HG03066 (cell line): ENCODE measurements around the gene AUTS2.

Experiments used
- ATAC-seq: cut with Tn5 transposase; IDR thresholded peaks from one replicate; pipeline ENCODE4 v1.9.1; 2021; ENCODE audit warnings: low read depth; ENCODE audit not compliant: unreplicated experiment

The AUTS2 gene

DNA sequence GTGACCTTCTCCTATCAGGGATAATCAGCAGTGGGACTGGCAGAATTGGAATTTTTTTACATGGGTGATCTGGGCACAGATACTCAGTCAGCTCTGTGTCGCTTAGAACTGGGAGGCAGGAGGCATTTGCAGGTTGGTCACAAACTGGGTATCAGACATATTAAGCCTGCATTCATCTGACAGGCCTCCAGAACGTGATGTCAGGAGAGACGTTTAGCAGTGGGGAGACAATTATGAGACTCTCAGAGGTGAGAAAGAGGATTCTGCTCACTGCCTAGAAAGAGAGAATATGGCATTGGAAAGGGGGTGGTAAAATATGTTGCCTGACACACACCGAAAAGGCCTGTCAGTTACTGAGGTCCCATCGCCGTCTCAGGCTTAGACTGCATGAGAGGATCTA lies 816.1 kb downstream of the AUTS2 start:
- ATAC-seq, result no peak

DNA sequence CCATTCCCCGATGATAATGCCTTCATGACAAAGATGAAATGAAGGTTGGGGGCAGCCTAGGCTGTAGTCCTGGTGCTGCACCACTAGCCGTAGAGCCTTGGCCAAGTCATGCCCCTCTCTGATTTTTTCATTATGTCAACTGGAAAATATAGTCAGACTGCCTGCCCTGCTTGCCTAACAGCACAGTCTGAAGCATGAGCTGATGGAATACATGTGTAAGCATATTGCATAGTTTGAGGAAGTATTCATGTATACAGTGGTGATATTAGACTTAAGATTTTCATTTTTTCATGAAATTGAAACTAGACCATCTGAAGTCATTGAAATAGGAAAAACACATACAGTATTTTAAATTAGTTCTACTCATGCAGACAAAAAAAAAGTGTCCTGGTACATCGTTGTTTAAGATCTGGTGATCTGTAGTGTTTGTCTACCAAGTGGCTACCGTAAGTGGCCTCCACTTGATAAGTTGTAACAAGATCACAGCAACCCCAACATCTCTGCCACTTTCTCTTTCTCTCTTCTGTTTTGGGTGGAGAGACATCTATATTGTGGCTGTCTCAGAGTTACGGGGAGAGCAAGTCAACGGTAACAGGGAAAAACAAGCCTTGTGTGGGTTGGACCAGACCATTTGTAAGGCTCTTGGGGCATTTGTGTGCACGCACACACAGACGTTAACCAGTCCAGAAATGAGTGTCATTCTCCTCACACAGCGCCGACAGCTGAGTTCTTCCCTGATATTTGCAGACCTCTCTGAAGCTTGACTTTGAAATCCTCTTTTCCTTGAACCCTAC lies 817.1 kb downstream of the AUTS2 start:
- peak; percentile 49 for ATAC-seq

DNA sequence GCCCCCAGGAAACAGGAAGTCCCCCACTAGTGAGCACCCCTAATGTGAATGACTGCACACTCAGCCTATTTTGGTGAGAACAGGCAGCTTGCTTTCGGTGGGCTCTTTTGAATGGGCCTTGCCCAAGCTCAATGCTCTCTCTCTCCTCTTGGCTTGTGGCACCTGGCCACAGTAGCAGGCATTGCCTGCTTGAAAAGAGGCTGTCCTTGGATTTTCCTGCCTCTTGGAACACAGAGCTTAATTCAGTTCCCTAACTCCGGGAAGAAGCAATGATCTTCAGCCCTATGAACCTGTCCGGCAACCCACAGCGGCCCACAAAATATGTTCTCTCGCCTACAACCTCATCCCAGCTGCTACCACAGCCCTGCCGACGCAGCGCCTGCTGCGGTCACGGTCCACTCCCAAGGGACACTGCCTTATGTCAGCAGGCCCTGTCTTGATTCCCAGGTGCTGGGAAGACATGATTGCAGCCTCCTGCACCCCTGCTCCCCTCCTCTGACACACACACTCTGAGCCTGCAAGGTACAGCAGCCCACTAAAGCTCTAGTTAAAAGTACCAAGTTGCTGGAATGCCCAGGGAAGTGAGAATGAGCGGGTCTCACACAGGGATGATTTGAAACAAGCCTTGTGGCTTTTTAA lies 818.2 kb downstream of the AUTS2 start:
- ATAC-seq, result no peak

DNA sequence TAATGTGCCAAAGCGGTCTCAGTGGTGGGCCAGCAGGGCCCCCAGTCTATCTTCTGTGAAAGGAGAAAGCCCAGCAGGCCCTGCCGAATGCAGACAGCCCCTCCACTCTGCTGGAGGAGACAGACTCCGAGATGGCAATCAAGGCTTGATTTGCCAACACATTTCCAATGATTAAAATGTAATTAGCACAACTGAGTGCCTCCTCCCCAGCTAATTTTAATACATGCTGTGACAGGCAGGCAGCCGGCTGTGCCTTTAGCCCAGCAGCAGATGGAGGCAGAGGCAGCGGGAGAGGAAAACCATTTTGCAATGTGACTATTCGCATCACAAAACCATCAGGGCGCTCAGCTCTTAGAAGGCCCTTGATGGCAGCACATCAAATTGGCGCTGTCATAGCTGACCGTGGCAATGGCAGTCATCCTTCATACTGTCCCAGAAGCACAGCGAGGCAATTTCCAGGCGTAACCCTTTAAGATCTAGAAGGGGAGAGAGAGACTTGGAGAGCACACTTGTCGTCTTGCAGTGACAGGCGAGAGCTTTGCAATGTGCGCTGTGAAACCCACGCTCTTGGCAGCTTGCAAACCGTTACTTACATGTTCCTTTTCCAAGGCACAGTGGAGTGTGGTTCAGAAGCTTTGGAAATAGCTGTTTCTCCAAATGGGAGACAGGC lies 818.8 kb downstream of the AUTS2 start:
- ATAC-seq, result no peak

DNA sequence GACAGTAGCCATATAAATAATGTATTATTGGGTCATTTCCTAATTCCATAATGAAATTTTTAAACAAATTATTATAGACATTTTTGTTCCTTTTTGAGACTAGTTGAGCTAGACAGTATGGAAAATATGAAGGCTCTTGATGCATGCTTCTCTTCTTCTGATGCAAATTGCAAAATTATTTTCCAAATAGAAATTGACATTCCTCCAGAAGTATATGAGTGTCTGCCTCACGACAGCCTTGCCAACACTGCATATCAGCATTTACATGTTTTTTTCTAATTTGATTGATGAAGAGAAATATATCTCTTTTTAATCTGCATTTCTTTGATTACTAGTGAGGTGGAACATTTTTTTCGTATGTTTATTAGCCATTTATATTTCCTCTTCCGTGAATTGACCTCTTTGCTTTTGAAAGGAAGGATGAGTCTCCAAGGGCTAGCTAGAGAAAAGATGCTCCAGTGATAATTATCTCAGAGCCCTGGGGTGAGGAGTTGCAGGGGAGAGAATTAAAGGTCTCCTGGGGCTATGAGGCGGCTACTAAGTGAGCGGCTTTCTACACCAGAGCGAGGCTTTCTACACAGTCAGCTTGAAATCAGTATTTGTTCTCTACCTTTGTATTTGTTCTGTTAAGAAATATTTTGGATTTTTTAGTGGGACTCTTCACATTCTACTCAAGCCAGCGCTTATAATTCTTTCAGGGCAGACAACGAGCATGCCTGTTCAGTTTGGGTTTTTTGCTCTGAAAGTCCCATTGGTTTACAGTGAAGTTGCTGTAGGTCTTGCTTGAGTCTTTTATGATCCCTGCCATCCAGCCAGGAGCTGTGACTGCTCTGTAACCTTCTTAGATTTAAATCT lies 821.5 kb downstream of the AUTS2 start:
- no peak for ATAC-seq

DNA sequence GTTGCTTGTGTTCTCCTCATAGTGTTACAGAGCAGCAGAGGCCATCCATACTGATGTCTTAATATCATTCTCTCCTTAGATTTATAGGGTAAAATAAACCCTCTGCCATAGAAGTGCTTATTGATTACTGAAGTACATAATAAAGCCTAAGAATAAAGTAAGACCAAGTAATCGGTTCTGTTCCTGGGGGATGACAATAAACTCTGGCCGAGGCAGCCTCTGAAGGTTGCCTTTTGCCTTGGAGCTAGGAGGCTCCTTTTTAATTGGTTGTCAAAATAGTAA lies 822.0 kb downstream of the AUTS2 start:
- no peak for ATAC-seq

DNA sequence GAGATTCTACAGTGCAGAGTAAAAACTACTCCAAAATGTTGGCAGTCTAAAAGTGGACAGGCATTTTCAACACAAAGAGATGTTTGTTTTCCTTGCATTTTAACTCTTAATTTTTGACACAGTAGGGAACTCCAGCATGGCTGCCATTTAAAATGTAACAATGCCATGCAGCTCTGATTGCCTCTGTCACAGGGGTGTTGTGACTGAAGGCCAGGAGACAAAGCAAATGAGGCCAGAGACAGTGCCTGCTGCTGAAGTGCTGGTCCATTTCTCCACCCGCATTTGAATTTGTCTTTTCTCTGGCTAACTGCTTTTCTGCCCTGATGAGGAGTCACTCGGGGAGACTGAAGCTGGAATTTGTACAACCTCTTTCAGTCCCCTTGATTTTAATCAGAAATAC lies 823.0 kb downstream of the AUTS2 start:
- ATAC-seq, result no peak

DNA sequence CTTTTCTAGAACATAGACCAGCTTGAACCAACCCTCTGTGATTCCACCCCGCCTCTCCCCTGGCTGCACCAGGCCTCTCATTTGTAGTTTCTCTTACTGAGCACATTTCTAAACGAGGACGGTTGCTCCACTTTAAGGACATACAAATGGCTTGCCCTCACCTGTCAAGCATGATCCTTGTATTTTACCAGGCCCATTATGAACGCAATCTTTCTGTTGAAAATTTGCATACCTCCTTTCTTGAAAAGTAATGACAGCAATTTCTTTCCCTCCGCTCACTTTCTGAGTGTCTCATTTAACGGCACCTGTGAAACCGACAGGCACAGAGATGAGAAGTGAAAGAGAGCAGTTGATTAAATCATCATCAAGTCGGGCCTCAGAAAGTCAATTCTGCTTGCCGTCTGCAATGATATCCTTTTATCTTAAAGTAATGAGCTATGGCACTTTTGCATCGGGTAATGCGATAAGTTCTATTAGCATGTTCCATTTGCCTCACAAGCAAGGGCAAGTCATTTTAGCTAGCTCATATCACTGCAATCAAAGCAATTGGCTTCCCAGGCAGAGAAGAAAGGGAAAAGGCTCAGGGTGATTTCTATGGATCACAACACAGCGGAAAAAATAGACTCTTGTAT lies 828.1 kb downstream of the AUTS2 start:
- no peak for ATAC-seq

DNA sequence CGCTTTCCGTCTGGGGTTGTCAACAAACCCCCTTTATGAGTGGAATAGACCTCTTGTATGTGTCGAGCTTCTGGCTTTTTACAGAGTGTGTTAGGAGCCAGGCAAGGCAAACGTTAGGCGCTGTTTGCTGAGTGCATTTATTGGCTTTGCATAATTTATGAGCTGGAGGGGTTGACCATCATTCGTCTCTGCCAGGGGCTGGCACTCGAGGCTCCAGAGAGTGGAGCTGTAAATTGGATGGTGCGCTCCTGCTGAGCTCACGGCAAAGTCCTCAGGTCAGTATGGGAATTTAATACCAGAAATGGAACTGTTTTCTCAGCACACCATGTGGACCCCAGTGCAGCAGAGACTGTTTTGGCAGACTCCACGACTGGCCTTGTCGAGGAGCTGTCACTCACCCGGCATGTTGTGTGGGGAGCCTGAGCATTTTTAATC lies 834.3 kb downstream of the AUTS2 start:
- ATAC-seq, result no peak

DNA sequence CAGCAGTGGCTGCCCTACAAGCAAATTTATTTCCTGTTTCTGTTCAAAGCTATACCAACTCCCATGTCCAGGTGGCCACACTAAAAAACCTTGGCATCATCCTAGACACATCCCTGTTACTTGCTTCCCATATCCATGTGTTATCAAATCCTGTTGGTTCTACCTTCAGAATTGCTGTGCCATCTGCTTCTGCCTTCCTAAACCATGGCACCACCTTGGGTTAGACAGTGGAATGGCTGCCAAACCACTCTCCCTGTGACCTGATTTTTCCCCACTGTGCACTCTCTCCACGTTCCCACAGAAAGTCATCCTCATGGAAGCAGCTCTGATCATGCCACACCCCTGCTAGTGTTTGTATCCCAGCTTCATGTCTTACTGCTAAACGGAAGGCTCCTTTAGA lies 836.1 kb downstream of the AUTS2 start:
- ATAC-seq, result no peak

DNA sequence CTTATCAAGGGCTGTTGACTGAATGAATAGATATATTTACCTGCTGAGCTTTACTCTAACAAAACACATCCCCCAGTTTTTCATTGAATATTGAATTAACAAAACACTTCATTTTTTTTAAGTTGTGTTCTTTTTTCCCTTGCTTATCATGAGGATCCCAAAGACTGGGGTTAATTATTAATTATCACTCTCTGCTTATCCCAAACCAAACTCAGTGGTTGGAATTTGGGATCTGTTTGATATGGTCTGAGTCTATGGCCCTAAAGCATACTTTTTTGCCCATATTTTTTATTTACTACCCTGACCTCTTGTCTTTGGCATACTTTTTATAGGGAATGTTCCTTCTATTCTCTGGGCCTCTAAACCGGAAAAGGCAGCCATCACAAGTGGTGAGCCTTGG lies 836.5 kb downstream of the AUTS2 start:
- no peak for ATAC-seq

DNA sequence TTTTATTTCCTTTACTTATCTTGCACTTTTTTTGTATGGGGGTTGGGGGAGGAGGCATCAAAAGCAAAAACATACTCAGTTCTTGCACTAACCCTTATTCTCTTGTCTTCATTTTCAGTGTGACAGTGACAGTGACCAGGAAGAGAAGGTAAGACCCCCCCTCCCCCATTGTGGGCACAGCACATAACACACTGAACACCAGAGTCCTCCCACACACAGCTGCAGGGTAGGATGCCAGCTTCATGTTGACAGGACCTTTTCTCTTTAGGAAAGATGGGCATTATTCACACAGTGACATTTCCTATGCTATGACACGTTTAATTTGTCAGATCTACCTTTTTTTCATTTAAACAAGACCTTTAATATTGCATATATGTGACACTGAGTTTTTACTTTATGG lies 837.4 kb downstream of the AUTS2 start:
- no peak for ATAC-seq

DNA sequence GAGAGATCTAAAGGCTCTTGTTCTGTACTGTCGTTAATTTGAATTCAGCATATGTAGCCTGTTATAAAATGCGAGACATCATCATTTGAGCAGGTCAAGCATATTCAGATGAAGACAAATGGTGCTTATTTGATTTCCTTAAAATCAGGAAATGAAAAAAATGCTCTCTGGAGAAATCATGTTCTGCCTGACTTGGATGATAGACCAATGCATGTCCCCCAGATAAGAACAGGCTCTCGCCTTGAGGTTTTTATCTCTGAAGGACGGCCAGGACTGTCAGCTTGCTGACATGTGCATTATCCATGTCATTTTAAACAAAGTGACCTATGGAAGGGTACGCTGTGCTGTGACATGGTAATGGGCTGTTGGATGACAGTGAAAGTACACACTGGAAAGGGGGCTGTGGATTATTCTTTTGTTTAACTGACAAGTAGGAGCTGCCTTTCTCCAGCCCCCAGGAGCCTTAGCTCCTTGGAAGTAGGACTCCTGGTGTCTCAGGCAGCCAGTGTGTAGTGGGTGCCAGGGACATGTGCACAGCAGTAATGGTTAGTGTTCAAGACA lies 838.6 kb downstream of the AUTS2 start:
- ATAC-seq, result no peak

DNA sequence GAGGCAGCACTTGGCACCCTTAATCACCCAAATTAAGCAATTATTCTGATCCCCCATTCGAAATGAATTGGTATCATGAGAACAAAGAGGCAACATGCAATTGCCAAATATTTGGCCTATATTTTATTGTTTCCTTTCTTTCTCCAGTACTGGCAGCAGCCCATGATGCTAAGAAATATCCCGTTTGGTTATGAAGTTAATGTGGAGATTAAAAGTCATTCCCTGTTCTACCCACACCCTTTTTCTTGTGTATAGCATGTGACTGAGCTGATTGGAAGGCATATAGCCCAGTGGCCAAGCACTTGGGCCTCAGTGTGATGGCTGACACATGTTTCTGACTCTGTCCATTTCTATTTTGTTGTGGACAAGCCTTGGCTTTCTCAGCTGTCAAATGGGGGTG lies 841.4 kb downstream of the AUTS2 start:
- no peak for ATAC-seq

DNA sequence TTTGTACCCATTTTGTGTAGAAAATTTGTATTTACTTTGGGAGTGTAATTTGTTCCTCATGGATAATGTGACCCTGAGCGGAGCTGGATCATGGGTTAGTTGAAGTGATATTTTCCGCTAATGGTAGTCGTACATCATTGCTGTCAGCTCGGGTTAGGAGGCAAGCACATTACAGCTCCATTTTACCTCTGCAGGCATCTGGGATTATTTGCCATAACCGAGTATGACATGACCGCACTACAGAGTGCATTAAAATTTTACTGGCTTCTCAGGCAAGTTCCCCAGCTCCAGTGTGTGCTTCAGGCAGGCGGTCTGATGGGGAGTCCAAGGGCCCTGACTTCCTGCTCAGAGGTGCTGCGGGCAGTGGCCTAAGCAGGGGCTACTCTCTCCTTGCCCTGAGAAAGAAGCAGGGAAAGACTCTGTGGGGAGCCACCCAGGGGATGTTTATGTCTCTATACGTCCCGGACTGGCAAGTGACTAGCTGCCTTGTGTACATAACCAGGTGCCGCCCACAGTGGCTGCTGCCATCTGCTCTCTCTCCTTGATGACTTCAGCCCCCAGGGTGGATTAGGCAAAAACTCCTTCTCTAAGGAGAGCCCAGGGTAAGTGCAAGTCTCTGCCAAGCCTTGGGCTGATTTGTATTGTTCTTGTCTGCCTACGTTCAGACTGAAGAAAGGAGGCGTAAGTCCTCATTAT lies 848.3 kb downstream of the AUTS2 start:
- no peak for ATAC-seq

DNA sequence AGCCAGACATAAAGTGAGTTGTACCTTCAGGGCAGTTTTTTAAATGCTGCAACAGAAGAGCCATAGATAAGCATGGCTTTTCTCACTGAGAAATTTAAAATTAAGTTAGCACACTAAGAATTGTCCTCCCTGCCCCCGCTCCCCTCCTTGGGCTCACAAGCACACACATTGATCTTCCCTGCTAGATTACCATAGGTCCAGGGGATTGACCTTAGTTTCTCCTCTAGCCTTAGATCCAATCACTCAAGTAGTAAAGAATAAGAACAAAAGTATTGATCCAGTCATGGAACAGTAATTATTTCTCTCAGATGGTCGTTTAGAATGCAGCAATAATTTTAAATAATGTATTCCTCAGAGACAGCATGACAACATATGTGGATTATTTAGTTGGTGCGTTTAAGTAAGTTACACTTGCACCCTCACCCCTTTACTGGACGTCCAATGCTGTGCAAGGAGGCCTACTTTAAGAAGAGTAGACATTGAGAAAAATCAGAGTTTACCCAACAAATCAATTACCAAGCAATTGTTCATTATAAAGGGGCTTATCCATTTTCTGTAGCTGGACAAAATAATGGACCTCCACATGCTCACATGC lies 850.1 kb downstream of the AUTS2 start:
- no peak for ATAC-seq

DNA sequence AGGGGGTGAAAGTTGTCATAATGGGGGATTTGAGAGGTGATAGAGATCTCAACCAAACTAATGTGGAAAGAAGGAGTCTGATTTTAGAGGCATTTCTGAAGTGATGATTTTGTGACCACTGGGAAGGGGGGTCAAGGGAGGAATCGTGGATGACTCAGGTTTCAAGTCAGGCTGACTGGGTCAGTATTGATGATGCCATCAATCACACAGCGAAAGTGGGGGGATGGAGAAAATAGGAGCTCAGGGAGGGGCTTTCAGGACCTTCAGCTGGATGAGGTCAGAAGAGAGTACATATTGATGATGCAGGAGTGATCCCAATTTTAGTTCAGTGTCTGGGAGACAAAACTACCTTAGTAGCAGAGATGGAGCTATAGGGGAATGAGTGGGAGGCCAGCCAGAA lies 852.5 kb downstream of the AUTS2 start:
- no peak for ATAC-seq

DNA sequence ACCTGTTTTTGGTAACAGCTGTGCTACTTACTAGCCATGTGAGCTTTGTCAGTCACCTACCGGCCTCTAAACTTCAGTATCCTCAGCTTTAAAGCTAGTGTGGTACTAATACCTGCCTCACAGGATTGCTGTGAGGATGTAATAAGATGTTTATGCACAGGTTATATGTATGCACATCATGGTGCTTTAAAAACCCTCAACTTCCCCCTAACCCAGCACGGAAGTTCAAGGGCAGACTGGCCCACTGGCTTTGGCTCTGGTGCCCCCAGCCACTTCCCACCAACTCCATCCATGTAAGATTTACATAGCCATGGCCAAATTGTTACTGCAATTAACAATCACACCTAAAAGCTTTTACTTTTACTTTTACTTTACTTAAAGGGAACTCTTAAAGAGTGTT lies 857.6 kb downstream of the AUTS2 start:
- ATAC-seq, result no peak

DNA sequence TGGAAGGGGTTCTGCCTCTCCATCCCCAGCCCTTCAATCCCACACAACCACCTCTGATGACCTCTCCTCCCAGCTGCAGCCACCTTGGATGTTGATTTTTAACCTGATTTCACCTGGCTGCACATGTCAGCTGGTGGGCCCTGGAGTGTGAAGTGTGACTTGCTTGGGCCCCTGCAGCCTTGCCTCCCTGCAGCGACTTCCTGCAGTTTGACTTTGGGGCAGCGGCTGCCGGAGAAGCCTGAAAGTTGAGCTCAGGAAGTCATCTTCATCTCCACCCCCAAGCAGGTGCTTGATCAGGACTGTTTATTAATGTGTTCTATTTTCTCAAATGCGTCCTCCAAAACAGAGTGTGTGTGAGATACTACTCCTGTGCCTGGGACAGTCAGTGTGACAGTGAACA lies 858.4 kb downstream of the AUTS2 start:
- ATAC-seq, result no peak
